ENCODE measurements around the gene ALDH16A1.

The ALDH16A1 gene

DNA sequence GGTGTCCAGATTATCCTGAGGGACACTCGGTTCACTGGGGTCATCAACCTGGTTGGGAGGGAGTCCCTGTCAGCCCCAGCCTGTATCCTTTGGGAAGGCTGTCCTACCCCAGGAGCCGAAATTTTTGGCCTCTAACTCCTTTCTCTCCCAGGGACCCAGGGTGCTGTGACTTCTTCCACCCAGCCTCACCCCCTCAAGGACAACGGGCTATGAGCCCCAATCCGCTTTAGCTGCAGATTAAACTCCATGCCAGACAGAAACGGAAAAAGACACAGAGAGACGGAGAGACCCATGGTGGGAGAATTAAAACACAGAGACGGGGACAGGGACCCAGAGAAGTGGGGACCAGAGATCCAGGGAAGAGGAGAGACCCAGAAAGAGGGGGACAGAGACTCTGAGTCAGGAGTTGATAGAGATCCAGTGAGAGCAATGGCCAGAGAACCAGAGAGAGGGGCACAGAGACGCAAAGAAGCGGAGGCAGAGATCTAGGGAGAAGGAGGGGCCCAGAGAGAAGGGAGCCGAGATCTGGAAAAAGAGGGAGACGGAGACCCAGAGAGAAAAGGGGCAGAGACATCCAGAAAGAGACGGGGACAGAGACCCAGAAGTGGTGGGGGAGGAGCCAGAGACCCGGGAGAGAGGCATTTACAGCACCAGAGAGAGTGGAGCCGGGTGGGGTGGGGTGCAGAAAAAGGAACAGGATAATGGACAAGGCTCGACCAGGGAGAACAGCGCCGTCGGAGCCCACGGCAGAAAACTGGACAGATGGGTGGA lies 12.4 kb upstream of the ALDH16A1 start:
- TF ChIP-seq EZH2phosphoT487 (IDR thresholded peaks at IDR 0.05; ENCODE audit: borderline replicate concordance) = no peak
- TF ChIP-seq, protein P1, sequence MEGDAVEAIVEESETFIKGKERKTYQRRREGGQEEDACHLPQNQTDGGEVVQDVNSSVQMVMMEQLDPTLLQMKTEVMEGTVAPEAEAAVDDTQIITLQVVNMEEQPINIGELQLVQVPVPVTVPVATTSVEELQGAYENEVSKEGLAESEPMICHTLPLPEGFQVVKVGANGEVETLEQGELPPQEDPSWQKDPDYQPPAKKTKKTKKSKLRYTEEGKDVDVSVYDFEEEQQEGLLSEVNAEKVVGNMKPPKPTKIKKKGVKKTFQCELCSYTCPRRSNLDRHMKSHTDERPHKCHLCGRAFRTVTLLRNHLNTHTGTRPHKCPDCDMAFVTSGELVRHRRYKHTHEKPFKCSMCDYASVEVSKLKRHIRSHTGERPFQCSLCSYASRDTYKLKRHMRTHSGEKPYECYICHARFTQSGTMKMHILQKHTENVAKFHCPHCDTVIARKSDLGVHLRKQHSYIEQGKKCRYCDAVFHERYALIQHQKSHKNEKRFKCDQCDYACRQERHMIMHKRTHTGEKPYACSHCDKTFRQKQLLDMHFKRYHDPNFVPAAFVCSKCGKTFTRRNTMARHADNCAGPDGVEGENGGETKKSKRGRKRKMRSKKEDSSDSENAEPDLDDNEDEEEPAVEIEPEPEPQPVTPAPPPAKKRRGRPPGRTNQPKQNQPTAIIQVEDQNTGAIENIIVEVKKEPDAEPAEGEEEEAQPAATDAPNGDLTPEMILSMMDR (conservative IDR thresholded peaks at IDR 0.05; ENCODE audit: low read length) = no peak
- Histone ChIP-seq H3K9me2 (replicated peaks; ENCODE audit: low read depth, low read length) (no peaks in the 10 kb centered on the region), H4K20me1 (ENCODE audit: insufficient read depth, low read length, poor library complexity, severe bottlenecking) (no peaks in the 10 kb centered on the region), H2AFZ (ENCODE audit: low read length) (no peak overlapping the region), H3K36me3 (ENCODE audit: insufficient read depth, low read length) (no peaks in the 10 kb centered on the region), H3K27me3 (ENCODE audit: insufficient read depth, low read length, poor library complexity, severe bottlenecking) (no peaks in the 10 kb centered on the region), H3K4me1 (ENCODE audit: insufficient read depth, low read length, poor library complexity, severe bottlenecking) (peaks cover 11% of the 10 kb centered on the region), H3F3A (ENCODE audit: low read depth) (peaks cover 6% of the 10 kb centered on the region; the same call in 1 of the 2 replicates), H3K4me2 (ENCODE audit: low read depth, low read length, poor library complexity, severe bottlenecking) (no peak overlapping the region), H3K9me3 (ENCODE audit: insufficient read depth, low read depth, low read length) (no peaks in the 10 kb centered on the region), H3K9ac (ENCODE audit: low read depth, low read length, poor library complexity, severe bottlenecking) (no peak overlapping the region), H3K79me2 (ENCODE audit: insufficient read depth, low read length) (no peaks in the 10 kb centered on the region), H3K4me3 (ENCODE audit: low read length, poor library complexity, severe bottlenecking) (no peak overlapping the region)

DNA sequence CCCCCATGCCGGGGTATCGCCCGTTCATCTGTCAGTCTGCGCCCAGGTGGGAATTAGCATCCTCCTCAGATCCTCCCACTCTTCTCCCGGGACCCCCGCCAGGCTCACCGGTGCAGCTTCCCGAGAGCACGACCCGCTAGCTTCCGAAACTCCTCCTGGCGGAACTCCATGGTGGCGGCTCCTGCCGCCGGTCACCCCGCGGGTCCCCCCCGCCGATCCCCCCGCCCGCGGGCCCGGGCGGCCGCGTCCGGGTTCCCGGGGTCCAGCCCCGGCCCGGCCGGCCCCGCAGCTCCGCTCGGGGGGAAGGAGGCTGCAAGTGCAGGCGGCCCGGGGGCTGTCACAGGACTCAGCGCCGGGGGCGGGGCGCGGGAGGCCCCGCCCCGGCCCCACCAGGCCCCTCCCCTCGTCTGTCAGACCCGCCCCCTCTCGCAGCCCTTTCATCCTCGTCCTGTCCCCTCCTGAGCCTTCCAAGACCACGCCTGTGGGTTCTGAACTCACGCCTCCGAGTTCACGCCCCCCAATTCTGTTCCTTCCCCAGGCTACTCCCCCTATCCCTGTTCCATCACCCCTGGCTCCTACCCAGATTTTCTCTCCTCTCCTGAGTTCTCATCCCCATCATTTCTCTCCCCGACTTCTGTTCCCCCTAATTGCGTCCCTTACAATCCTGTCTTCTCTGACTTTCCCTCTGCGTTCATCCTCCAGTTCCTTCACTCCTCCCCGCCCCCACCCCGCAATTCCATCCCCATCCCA lies 11.6 kb upstream of the ALDH16A1 start, which contains the start of gene SLC17A7:
Gene SLC17A7 (minus strand): TSS at position 318 of the 750 bp plus-strand sequence. CDS start 148 bp downstream, at position 170.
- peak within 1 kb of the TSS; percentile 90 for H3K4me3 ChIP-seq (ENCODE audit: low read length, poor library complexity, severe bottlenecking)
- H3K27me3 ChIP-seq (ENCODE audit: insufficient read depth, low read length, poor library complexity, severe bottlenecking) = no peaks in the 10 kb centered on the region
- no peaks in the 10 kb centered on the region for H3K9me3 ChIP-seq (ENCODE audit: insufficient read depth, low read depth, low read length)
- peak within 1 kb of the TSS; percentile 94 for H3K4me2 ChIP-seq (ENCODE audit: low read depth, low read length, poor library complexity, severe bottlenecking)
- H3K79me2 ChIP-seq (ENCODE audit: insufficient read depth, low read length) = no peaks in the 10 kb centered on the region
- peaks cover 8% of the 10 kb centered on the region; the same call in 1 of the 2 replicates for H3F3A ChIP-seq (ENCODE audit: low read depth)
- H3K36me3 ChIP-seq (ENCODE audit: insufficient read depth, low read length) = no peaks in the 10 kb centered on the region
- no peak within 1 kb of the TSS for H3K9ac ChIP-seq (ENCODE audit: low read depth, low read length, poor library complexity, severe bottlenecking)
- H2AFZ ChIP-seq (ENCODE audit: low read length) = 0 out of 2 replicates have a peak within 1 kb of the TSS, but pooled peaks have one; percentile 98
- H3K4me1 ChIP-seq (ENCODE audit: insufficient read depth, low read length, poor library complexity, severe bottlenecking) = peaks cover 11% of the 10 kb centered on the region
- no peaks in the 10 kb centered on the region for H4K20me1 ChIP-seq (ENCODE audit: insufficient read depth, low read length, poor library complexity, severe bottlenecking)
- H3K9me2 ChIP-seq (replicated peaks; ENCODE audit: low read depth, low read length) = no peaks in the 10 kb centered on the region
- TF ChIP-seq EZH2phosphoT487 (IDR thresholded peaks at IDR 0.05; ENCODE audit: borderline replicate concordance) = no peak
- TF ChIP-seq, protein P1 (conservative IDR thresholded peaks at IDR 0.05; ENCODE audit: low read length) = no peak

DNA sequence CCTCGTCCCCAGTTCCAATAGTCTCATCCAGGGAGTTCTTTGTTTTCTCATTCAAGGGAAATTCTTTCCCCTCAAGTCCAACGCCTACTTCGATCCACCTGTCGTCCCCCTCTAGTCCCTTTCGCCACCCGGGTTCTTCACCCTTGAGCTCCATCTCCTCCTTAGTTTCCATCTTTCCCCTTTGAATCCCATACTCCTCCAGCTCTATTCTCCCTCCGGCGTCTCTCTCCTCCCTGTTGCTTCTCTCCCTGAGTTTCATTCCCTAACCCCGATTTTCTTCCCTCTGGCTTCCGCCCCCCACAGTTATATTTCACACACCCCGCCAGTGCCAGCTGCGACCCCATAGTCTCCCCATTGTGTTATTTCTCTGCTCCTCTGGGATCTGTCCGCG lies 11.1 kb upstream of the ALDH16A1 start:
- Histone ChIP-seq H3K4me2 (ENCODE audit: low read depth, low read length, poor library complexity, severe bottlenecking) (peak overlapping the region; percentile 94), H2AFZ (ENCODE audit: low read length) (no peak overlapping the region), H3K9me2 (replicated peaks; ENCODE audit: low read depth, low read length) (no peaks in the 10 kb centered on the region), H3K9ac (ENCODE audit: low read depth, low read length, poor library complexity, severe bottlenecking) (no peak overlapping the region), H3K9me3 (ENCODE audit: insufficient read depth, low read depth, low read length) (no peaks in the 10 kb centered on the region), H3K4me1 (ENCODE audit: insufficient read depth, low read length, poor library complexity, severe bottlenecking) (peaks cover 11% of the 10 kb centered on the region), H3F3A (ENCODE audit: low read depth) (peaks cover 8% of the 10 kb centered on the region; the same call in 1 of the 2 replicates), H3K36me3 (ENCODE audit: insufficient read depth, low read length) (no peaks in the 10 kb centered on the region), H3K79me2 (ENCODE audit: insufficient read depth, low read length) (no peaks in the 10 kb centered on the region), H4K20me1 (ENCODE audit: insufficient read depth, low read length, poor library complexity, severe bottlenecking) (peaks cover 2% of the 10 kb centered on the region), H3K4me3 (ENCODE audit: low read length, poor library complexity, severe bottlenecking) (peak overlapping the region; percentile 90), H3K27me3 (ENCODE audit: insufficient read depth, low read length, poor library complexity, severe bottlenecking) (no peaks in the 10 kb centered on the region)
- no peak for TF ChIP-seq EZH2phosphoT487 (IDR thresholded peaks at IDR 0.05; ENCODE audit: borderline replicate concordance)
- TF ChIP-seq, protein P1 (conservative IDR thresholded peaks at IDR 0.05; ENCODE audit: low read length) = no peak

All from Loucy (cell line).